Adipocyte (in vitro differentiated cells): ENCODE results near the gene TMEM132E.

Experiments used
- DNase-seq: peaks from one replicate; pipeline ENCODE4 v3.0.0-alpha.2; 2015; ENCODE audit warnings: low read depth
- H3K27me3 ChIP-seq: replicated peaks from 2 replicates; pipeline ENCODE4 v1.7.0; 2013; ENCODE audit warnings: mild to moderate bottlenecking, low read length, moderate library complexity; ENCODE audit not compliant: control insufficient read depth, insufficient read depth
- H3K36me3 ChIP-seq: 2 replicates; pipeline ENCODE4 v1.7.0; 2013; ENCODE audit warnings: low read length, mild to moderate bottlenecking, moderate library complexity; ENCODE audit not compliant: control insufficient read depth, insufficient read depth, severe bottlenecking
- H3K4me1 ChIP-seq: 2 replicates; pipeline ENCODE4 v1.7.0; 2013; ENCODE audit warnings: mild to moderate bottlenecking, low read length, moderate library complexity; ENCODE audit not compliant: control insufficient read depth, insufficient read depth
- H3K4me3 ChIP-seq: 2 replicates; pipeline ENCODE4 v1.7.0; 2013; ENCODE audit warnings: mild to moderate bottlenecking, low read length, moderate library complexity
- H3K9ac ChIP-seq: 2 replicates; pipeline ENCODE4 v1.7.0; 2013; ENCODE audit warnings: mild to moderate bottlenecking, low read length, moderate library complexity
- H3K9me3 ChIP-seq: 2 replicates; pipeline ENCODE4 v1.7.0; 2013; ENCODE audit warnings: mild to moderate bottlenecking, low read length, moderate library complexity; ENCODE audit not compliant: control insufficient read depth

Gene TMEM132E

GRCh38 chr17:34609210-34609609 is 29.8 kb downstream of the TMEM132E start:
- no peak overlapping the region for H3K9ac ChIP-seq
- H3K4me1 ChIP-seq, result no peaks in the 10 kb centered on the region
- peaks cover 10% of the 10 kb centered on the region for H3K9me3 ChIP-seq
- H3K27me3 ChIP-seq, result peaks cover 52% of the 10 kb centered on the region
- H3K36me3 ChIP-seq, result no peaks in the 10 kb centered on the region
- no peak overlapping the region for H3K4me3 ChIP-seq
- no peak for DNase-seq

GRCh38 chr17:34610039-34610438 is 30.7 kb downstream of the TMEM132E start:
- Histone ChIP-seq H3K27me3 (peaks cover 51% of the 10 kb centered on the region), H3K9me3 (peaks cover 10% of the 10 kb centered on the region), H3K4me1 (no peaks in the 10 kb centered on the region), H3K36me3 (no peaks in the 10 kb centered on the region), H3K9ac (no peak overlapping the region), H3K4me3 (no peak overlapping the region)
- DNase-seq, result no peak

- Histone ChIP-seq H3K27me3 (peaks cover 54% of the 10 kb centered on the region), H3K36me3 (no peaks in the 10 kb centered on the region), H3K9me3 (peaks cover 10% of the 10 kb centered on the region), H3K9ac (no peak overlapping the region), H3K4me3 (no peak overlapping the region), H3K4me1 (no peaks in the 10 kb centered on the region)
- no peak for DNase-seq
Measured at GRCh38 chr17:34610506-34610905, 31.1 kb downstream of the TMEM132E start.

GRCh38 chr17:34613064-34614019 is 34.0 kb downstream of the TMEM132E start:
- peaks cover 70% of the 10 kb centered on the region for H3K27me3 ChIP-seq
- no peak for DNase-seq
- H3K9me3 ChIP-seq, result peaks cover 9% of the 10 kb centered on the region
- H3K4me1 ChIP-seq, result no peaks in the 10 kb centered on the region
- no peak overlapping the region for H3K9ac ChIP-seq
- H3K4me3 ChIP-seq, result no peak overlapping the region
- no peaks in the 10 kb centered on the region for H3K36me3 ChIP-seq

- no peaks in the 10 kb centered on the region for H3K4me1 ChIP-seq
- no peaks in the 10 kb centered on the region for H3K36me3 ChIP-seq
Measured at GRCh38 chr17:34614698-34615097, 35.3 kb downstream of the TMEM132E start.

GRCh38 chr17:34615326-34615725 is 35.9 kb downstream of the TMEM132E start:
- Histone ChIP-seq H3K9me3 (peaks cover 8% of the 10 kb centered on the region), H3K4me1 (no peaks in the 10 kb centered on the region), H3K4me3 (no peak overlapping the region), H3K36me3 (no peaks in the 10 kb centered on the region), H3K27me3 (peaks cover 58% of the 10 kb centered on the region), H3K9ac (no peak overlapping the region)
- DNase-seq, result no peak

More at GRCh38 chr17:34614698-34615097, 35.3 kb downstream of the TMEM132E start:
- Histone ChIP-seq H3K27me3 (peaks cover 62% of the 10 kb centered on the region), H3K9me3 (peaks cover 8% of the 10 kb centered on the region), H3K4me3 (no peak overlapping the region), H3K9ac (no peak overlapping the region)
- no peak for DNase-seq

GRCh38 chr17:34616148-34616547 is 36.8 kb downstream of the TMEM132E start:
- no peak for DNase-seq
- Histone ChIP-seq H3K9me3 (peaks cover 2% of the 10 kb centered on the region), H3K9ac (no peak overlapping the region), H3K4me3 (no peak overlapping the region), H3K4me1 (no peaks in the 10 kb centered on the region), H3K27me3 (peaks cover 54% of the 10 kb centered on the region), H3K36me3 (no peaks in the 10 kb centered on the region)

- Histone ChIP-seq H3K4me1 (no peaks in the 10 kb centered on the region), H3K9ac (no peak overlapping the region), H3K27me3 (peaks cover 53% of the 10 kb centered on the region), H3K36me3 (no peaks in the 10 kb centered on the region), H3K4me3 (no peak overlapping the region), H3K9me3 (no peaks in the 10 kb centered on the region)
- no peak for DNase-seq
Measured at GRCh38 chr17:34617398-34617797, 38.0 kb downstream of the TMEM132E start.

GRCh38 chr17:34619687-34620217 is 40.4 kb downstream of the TMEM132E start:
- Histone ChIP-seq H3K4me1 (no peaks in the 10 kb centered on the region), H3K4me3 (no peak overlapping the region), H3K9ac (no peak overlapping the region), H3K9me3 (no peaks in the 10 kb centered on the region), H3K36me3 (no peaks in the 10 kb centered on the region), H3K27me3 (peaks cover 66% of the 10 kb centered on the region)
- no peak for DNase-seq

GRCh38 chr17:34620458-34620857 is 41.1 kb downstream of the TMEM132E start:
- H3K4me1 ChIP-seq, result no peaks in the 10 kb centered on the region
- peaks cover 65% of the 10 kb centered on the region for H3K27me3 ChIP-seq
- no peaks in the 10 kb centered on the region for H3K36me3 ChIP-seq
- H3K9me3 ChIP-seq, result no peaks in the 10 kb centered on the region
- H3K9ac ChIP-seq, result no peak overlapping the region
- no peak overlapping the region for H3K4me3 ChIP-seq
- no peak for DNase-seq

GRCh38 chr17:34622862-34623623 is 43.7 kb downstream of the TMEM132E start:
- DNase-seq, result no peak
- Histone ChIP-seq H3K9ac (no peak overlapping the region), H3K4me1 (no peaks in the 10 kb centered on the region), H3K36me3 (no peaks in the 10 kb centered on the region), H3K4me3 (no peak overlapping the region), H3K9me3 (no peaks in the 10 kb centered on the region), H3K27me3 (peaks cover 65% of the 10 kb centered on the region)
